ENCODE measurements around the gene GRHL3. TPM values are rescaled to one million over a fixed set of nuclear protein-coding genes. Genes with fewer than 3 reads are reported as not detected.

GRHL3 gene
- total RNA-seq, 2 experiments from 2014 or later: not detected

DNA sequence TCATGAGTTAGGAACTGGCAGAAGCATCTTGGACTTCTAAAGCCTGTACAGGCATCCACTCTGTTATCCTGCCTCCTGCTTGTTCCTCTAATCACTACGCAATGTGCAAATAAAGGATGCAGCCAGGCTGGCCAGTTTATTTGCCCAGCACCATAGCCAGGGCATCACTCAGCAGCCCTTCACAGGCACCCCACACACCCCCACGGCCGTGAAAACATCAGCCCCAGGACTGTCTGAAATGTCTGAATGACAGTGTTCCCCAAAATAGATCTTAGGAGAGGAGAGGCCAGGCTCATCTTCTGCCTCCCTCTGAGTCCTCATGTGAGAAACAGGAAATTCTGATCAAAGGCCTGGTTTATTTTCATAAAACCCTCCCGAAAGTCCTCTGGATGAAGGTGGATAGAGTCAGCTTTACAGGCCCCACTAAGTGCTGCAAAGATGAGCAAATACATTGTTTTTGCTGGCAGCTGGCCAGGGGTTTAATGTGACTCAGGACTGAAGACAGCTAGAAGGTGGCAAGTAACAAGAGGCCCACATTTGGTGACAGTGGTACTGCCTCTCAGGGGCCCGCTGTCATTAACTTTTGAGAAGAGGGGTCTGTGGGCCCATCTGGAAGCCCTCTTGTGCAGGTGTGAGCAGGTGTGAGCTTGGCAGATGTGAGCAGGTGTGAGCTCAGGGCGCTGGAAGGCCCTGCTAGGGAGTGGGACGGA lies 32.9 kb downstream of the GRHL3 start:
- TF ChIP-seq, protein P1, sequence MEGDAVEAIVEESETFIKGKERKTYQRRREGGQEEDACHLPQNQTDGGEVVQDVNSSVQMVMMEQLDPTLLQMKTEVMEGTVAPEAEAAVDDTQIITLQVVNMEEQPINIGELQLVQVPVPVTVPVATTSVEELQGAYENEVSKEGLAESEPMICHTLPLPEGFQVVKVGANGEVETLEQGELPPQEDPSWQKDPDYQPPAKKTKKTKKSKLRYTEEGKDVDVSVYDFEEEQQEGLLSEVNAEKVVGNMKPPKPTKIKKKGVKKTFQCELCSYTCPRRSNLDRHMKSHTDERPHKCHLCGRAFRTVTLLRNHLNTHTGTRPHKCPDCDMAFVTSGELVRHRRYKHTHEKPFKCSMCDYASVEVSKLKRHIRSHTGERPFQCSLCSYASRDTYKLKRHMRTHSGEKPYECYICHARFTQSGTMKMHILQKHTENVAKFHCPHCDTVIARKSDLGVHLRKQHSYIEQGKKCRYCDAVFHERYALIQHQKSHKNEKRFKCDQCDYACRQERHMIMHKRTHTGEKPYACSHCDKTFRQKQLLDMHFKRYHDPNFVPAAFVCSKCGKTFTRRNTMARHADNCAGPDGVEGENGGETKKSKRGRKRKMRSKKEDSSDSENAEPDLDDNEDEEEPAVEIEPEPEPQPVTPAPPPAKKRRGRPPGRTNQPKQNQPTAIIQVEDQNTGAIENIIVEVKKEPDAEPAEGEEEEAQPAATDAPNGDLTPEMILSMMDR (IDR thresholded peaks at IDR 0.05): no peak
- Mint-ChIP-seq H3K27ac (no peak overlapping the region), H3K36me3 (ENCODE audit: low read depth) (no peaks in the 10 kb centered on the region), H3K4me3 (no peak overlapping the region), H3K4me1 (ENCODE audit: low read depth) (peaks cover 37% of the 10 kb centered on the region), H3K9me3 (no peaks in the 10 kb centered on the region), H3K27me3 (peaks cover 1% of the 10 kb centered on the region)
- DNase-seq: peak; percentile 86
- POLR2A ChIA-PET: no interaction called here
- intact Hi-C loops (cut with micrococcal nuclease): no loop called here
- CTCF ChIA-PET: interaction anchor here (1.3 to 2.9 kb wide), 5 partner anchors 13 to 150 kb away, joined by 3 to 20 read pairs (median 9); partner anchors contain the start of gene NIPAL3
- ATAC-seq: peak; percentile 45

DNA sequence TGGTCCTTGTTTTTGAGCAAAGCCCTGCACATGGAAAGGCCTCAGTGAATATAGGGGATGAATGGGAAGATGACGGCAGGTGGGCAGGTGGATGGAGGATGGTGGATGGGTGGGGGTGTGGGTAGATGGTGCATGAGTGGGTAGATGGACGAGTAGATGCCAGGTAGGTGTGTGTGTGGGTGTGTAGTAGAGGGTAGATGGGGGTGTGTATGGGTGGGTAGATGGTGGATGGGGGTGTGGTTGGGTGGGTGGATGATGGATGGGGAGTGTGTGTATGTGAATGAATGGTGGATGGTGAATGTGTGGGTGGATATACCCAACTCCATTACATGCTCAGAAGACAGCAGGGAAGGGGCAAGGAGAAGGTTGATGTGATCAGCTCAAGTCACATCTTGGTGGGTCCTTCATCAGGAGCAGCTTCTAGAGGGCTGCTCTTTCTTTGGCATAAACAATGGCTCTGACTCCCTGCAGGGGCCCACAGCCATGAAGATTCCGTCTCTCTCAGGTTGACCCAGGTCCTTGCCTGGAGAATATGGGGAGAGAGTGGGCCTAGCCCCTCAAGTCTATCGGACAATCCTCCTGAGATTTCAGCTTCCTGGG lies 34.2 kb downstream of the GRHL3 start:
- peaks cover 37% of the 10 kb centered on the region for H3K4me1 Mint-ChIP-seq (ENCODE audit: low read depth)
- CTCF ChIA-PET: interaction anchor here (2.3 to 2.9 kb wide), 2 partner anchors 38 to 203 kb away, joined by 5 to 20 read pairs; no protein-coding TSS in a partner anchor

DNA sequence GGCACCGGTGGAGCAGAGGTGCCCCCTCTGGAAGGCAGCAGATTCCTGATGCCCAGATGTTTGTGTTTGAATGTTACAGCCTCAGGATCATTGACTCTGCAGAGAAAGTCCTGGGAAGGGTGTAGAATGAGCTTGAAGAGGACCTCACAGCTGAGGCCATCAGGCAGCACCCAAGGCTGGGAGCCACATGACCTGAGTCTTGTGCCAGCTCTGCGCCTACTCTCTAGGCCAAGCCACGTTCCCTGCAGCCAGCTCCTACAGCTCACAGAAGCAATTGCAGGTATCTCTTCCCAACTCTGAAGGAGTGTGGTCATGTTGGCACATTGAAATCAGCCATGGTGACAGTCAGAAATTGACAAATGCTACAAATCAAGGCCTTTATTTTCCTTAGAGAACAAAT lies 36.3 kb downstream of the GRHL3 start:
- intact Hi-C loops (cut with micrococcal nuclease): no loop called here
- no peaks in the 10 kb centered on the region for H3K9me3 Mint-ChIP-seq
- no peaks in the 10 kb centered on the region for H3K27me3 Mint-ChIP-seq
- TF ChIP-seq, protein P1 (IDR thresholded peaks at IDR 0.05): no peak
- POLR2A ChIA-PET: no interaction called here
- H3K27ac Mint-ChIP-seq: no peak overlapping the region
- DNase-seq (no peak), ATAC-seq (no peak)
- no peak overlapping the region for H3K4me3 Mint-ChIP-seq
- peaks cover 25% of the 10 kb centered on the region for H3K4me1 Mint-ChIP-seq (ENCODE audit: low read depth)
- H3K36me3 Mint-ChIP-seq (ENCODE audit: low read depth): no peaks in the 10 kb centered on the region
- CTCF ChIA-PET: interaction anchor here (1.0 to 1.4 kb wide), 2 partner anchors 54 to 82 kb away, joined by 3 to 4 read pairs; no protein-coding TSS in a partner anchor

More for the DNA sequence above, 34.2 kb downstream of the GRHL3 start:
- no peak overlapping the region for H3K4me3 Mint-ChIP-seq
- H3K27me3 Mint-ChIP-seq: no peaks in the 10 kb centered on the region
- POLR2A ChIA-PET: interaction anchor here (0.6 kb wide), 1 partner anchor 599 kb away, joined by 4 read pairs; no protein-coding TSS in a partner anchor
- H3K9me3 Mint-ChIP-seq: no peaks in the 10 kb centered on the region
- DNase-seq: no peak
- no peak overlapping the region for H3K27ac Mint-ChIP-seq
- no peaks in the 10 kb centered on the region for H3K36me3 Mint-ChIP-seq (ENCODE audit: low read depth)
- intact Hi-C loops (cut with micrococcal nuclease): no loop called here
- ATAC-seq: no peak
- TF ChIP-seq, protein P1 (IDR thresholded peaks at IDR 0.05): no peak

DNA sequence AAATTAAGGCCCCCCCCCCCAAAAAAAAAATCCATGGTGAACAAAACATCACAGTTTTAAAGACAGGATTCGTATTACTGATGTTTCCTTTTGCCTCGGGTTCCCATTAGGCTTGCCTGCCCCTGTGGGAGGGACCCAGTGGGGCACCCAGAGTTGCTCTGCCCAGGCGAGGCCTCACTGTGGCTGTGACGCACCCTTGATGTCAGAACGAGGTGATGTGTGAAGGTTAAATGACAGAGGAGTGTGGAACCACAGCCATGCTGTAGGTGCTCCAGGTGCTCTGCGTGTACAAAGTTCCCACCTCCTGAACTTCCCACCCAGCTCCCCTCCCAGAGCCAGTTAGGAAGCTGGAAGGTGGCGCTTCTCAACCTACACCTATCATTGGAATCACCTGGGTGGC lies 37.9 kb downstream of the GRHL3 start:
- Mint-ChIP-seq H3K4me3 (no peak overlapping the region), H3K36me3 (ENCODE audit: low read depth) (no peaks in the 10 kb centered on the region), H3K9me3 (no peaks in the 10 kb centered on the region), H3K27ac (no peak overlapping the region), H3K27me3 (no peaks in the 10 kb centered on the region), H3K4me1 (ENCODE audit: low read depth) (peaks cover 12% of the 10 kb centered on the region)
- no peak for ATAC-seq
- DNase-seq: no peak
- CTCF ChIA-PET: interaction anchor here (1.2 to 2.7 kb wide), 2 partner anchors 27 to 35 kb away, joined by 3 to 11 read pairs; no protein-coding TSS in a partner anchor
- TF ChIP-seq, protein P1 (IDR thresholded peaks at IDR 0.05): no peak
- POLR2A ChIA-PET: no interaction called here
- intact Hi-C loops (cut with micrococcal nuclease): no loop called here

DNA sequence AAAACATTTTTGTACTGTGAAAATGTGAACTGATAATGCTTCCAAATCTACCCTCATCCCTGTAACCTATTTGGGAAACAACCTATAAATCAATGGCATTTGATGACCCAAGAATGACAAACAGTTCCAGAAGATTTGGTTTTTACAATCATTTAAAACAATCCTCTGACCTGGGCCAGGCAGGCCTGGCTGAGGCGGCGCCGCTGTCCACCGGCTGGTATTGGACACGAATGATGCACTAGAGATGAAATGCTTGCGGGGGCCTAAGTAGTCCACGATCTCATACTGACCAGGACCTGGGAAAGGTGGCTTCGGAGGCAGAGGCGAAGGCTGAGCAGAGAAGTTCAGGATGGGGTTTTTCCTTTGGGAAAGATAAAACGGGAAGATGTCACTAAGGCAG lies 41.5 kb downstream of the GRHL3 start:
- ChIA-PET POLR2A (interaction anchor here (0.9 kb wide), 1 partner anchor 12 kb away, joined by 3 read pairs; no protein-coding TSS in a partner anchor), CTCF (interaction anchor here (1.9 kb wide), 1 partner anchor 31 kb away, joined by 7 read pairs; no protein-coding TSS in a partner anchor)
- DNase-seq (no peak), ATAC-seq (no peak)
- H3K36me3 Mint-ChIP-seq (ENCODE audit: low read depth): no peaks in the 10 kb centered on the region
- no peaks in the 10 kb centered on the region for H3K27me3 Mint-ChIP-seq
- no peak overlapping the region for H3K4me3 Mint-ChIP-seq
- intact Hi-C loops (cut with micrococcal nuclease): no loop called here
- no peaks in the 10 kb centered on the region for H3K9me3 Mint-ChIP-seq
- no peak overlapping the region for H3K27ac Mint-ChIP-seq
- peaks cover 10% of the 10 kb centered on the region for H3K4me1 Mint-ChIP-seq (ENCODE audit: low read depth)
- TF ChIP-seq, protein P1 (IDR thresholded peaks at IDR 0.05): no peak

Data from activated CD8-positive, alpha-beta T cell treated with anti-CD3 and anti-CD28 coated beads for 36 hours (primary cell).